GM12872 (cell line): Measurements from ENCODE around the gene NUMA1.

Experiments used
- TF ChIP-seq, protein P1 (sequence below): IDR thresholded peaks from 3 replicates; pipeline ENCODE4 v1.5.1; 2011; ENCODE audit warnings: low read depth, mild to moderate bottlenecking, low read length, moderate library complexity; ENCODE audit not compliant: insufficient read depth

The NUMA1 gene

DNA sequence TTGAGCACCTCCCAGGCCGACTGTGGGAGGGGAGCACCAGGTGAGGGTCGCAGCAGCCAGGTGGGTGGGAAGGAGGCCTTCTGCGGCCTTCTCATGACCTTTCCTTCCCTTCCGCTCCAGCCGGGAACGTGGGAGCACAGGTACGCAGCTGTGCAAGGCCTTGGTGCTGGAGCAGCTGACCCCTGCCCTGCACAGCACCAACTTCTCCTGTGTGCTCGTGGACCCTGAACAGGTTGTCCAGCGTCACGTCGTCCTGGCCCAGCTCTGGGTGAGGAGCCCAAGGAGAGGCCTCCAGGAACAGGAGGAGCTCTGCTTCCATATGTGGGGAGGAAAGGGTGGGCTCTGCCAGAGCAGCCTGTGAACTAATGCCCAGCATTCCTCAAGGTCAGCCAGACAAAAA lies 79.1 kb downstream of the NUMA1 start:
- TF ChIP-seq, protein P1, sequence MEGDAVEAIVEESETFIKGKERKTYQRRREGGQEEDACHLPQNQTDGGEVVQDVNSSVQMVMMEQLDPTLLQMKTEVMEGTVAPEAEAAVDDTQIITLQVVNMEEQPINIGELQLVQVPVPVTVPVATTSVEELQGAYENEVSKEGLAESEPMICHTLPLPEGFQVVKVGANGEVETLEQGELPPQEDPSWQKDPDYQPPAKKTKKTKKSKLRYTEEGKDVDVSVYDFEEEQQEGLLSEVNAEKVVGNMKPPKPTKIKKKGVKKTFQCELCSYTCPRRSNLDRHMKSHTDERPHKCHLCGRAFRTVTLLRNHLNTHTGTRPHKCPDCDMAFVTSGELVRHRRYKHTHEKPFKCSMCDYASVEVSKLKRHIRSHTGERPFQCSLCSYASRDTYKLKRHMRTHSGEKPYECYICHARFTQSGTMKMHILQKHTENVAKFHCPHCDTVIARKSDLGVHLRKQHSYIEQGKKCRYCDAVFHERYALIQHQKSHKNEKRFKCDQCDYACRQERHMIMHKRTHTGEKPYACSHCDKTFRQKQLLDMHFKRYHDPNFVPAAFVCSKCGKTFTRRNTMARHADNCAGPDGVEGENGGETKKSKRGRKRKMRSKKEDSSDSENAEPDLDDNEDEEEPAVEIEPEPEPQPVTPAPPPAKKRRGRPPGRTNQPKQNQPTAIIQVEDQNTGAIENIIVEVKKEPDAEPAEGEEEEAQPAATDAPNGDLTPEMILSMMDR = no peak

DNA sequence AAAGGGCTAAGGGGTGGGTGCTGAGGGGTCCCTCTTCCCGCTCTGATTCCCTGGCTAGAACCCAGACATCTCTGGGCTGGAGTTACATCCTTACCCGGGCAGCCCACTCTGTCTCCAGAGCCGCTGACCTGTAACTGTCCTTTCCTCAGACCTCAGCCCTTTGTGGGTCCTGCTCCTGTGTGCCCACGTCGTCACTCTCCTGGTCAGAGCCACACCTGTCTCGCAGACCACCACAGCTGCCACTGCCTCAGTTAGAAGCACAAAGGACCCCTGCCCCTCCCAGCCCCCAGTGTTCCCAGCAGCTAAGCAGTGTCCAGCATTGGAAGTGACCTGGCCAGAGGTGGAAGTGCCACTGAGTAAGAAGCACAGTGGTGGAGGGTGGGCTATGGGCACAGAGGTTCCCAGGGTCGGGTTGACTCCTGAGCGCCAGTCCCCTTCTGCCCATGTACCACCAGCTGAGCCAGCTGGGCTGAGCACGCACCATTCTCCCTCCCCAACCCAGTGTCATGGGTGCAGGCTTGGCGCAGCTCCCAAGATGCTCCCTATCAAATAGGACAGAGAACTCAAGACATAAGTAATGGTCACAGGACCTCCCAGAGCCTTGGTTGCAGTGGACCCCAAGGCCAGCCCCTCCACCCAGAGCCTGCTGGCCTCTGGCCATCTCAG lies 80.0 kb downstream of the NUMA1 start:
- TF ChIP-seq, protein P1 = no peak

DNA sequence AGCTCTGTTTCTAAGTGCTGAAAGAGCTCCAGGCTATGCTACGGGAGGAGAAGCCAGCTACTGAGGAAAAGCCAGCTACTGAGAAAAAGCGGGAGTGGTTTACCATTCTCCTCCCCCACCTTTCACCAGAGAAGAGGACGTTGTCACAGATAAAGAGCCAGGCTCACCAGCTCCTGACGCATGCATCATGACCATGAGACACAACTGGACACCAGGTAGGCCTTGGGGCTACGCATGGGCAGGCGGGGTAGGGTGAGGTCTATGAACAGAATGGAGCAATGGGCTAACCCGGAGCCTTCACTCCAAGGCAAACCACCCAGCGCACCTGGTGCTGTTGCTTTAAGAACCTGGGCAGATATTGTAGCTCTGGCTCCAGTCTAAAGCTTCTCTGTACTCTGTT lies 80.5 kb downstream of the NUMA1 start:
- TF ChIP-seq, protein P1 = no peak

DNA sequence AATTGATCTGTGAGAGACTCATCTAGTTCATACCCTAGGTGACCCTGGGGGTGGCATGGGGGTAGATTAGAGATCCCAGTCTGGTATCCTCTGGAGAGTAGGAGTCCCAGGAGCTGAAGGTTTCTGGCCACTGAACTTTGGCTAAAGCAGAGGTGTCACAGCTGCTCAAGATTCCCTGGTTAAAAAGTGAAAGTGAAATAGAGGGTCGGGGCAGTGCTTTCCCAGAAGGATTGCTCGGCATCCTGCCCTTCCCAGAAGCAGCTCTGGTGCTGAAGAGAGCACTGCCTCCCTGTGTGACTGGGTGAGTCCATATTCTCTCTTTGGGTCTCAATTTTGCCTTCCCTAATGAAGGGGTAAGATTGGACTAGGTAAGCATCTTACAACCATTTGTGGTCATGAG lies 81.0 kb downstream of the NUMA1 start:
- TF ChIP-seq, protein P1 = no peak

DNA sequence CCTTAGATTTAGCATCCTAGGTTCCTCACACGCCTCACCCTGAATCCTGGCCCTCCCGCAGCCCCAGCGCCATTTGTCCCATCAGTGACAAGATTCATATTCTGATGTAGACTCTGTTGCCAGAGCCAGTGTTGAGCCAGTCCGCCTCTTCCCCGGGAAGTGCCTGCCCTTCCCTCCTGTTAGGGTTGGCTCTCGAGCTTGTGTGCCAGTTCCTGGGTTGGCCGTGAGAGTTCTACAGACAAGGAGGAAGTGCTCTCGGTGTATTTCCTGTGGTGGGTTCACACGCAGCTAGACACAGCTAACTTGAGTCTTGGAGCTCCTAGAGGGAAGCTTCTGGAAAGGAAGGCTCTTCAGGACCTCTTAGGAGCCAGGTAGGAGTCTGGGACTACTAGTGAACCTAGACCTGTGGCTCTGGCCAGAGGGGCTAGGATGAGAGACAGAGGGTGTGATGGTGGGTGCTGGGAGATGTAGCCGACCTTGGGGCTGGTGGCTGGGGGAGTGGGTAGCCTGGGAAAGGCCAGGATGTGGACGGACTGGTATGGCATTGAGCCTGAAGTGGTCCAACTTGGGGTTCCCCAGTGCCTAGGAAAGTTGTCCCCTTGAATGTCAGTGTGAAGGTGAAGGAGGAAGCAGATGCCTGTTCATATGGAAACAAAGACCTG lies 81.6 kb downstream of the NUMA1 start, which contains the start of gene IL18BP:
TSS of gene IL18BP (plus strand) at position 261 of the 662 bp plus-strand sequence. CDS start 1,076 bp downstream, outside the sequence.
- TF ChIP-seq, protein P1 = no peak

DNA sequence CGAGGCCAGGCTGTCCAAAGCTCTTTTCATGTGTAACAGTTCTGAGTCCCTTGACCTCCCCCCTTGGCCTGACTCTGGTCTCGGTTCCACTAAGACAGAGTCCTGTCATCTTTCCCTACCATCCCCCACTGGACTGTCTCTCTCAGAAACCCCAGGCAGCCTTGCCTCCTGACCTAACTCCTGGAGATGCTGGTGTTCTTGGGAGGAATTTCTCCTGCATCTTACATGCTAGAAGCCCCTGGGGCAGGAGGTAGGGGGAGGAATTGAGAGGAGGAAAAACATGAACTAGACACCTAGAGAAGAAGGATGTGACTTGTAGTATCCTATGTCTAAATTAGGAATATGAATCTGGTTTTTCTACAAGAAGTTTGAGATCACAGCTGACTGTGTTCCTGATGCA lies 82.3 kb downstream of the NUMA1 start:
- TF ChIP-seq, protein P1 = no peak

DNA sequence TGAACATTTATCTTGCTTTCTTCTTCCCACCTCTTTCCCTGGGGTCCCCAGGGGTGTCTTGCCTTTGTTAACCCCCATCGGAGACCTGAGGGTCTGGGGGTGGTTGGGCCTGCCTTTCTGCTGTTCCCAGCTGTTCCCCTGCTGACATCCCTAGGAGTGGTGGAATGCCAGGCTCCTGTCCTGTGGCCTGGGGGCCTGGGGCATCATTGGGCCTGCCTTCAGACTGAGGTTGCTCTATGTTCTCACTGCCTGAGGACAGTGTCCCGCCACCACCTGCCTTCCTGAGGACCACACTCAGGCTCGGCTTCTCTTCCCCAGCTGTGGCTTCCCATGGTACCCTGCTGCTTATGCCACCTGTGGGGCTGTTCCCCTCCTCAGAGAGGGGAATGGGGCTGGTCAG lies 82.7 kb downstream of the NUMA1 start:
- TF ChIP-seq, protein P1 = no peak
